ENCODE data around the gene ELAVL4.

The ELAVL4 gene

DNA sequence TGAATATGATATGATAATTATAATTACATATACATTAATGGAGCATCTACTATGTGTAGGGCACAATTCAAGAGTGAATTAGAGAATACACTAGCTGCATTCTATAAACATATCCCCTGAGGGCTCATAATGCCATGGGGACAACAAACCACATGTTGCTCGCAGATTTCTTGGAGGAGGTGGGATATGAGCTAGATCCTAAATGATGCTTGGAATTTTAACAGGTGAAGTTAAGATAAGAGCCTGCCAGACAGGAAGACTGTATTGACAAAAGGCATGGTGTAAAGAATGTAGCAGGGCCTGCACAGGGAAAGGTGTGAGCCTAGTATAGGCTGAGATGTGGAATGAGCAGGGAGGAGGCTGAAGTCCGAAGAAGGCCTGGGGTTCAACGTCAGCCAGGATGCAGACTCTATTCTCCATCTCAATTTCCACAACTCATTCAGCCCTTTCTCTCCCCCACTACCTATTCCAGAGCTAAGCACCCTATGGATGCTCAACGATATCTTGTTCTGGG lies 120.2 kb downstream of the ELAVL4 start:
- H3K36me3 Mint-ChIP-seq (ENCODE audit: low read depth) = no peaks in the 10 kb centered on the region
- H3K4me1 Mint-ChIP-seq = no peaks in the 10 kb centered on the region
- H3K9me3 Mint-ChIP-seq = peaks cover 75% of the 10 kb centered on the region
- DNase-seq = no peak
- peaks cover 8% of the 10 kb centered on the region for H3K27me3 Mint-ChIP-seq (ENCODE audit: low read depth, poor library complexity)
- no peak for TF ChIP-seq CTCF (IDR thresholded peaks at IDR 0.05)
- H3K27ac Mint-ChIP-seq = no peak overlapping the region
- H3K4me3 Mint-ChIP-seq = no peak overlapping the region

DNA sequence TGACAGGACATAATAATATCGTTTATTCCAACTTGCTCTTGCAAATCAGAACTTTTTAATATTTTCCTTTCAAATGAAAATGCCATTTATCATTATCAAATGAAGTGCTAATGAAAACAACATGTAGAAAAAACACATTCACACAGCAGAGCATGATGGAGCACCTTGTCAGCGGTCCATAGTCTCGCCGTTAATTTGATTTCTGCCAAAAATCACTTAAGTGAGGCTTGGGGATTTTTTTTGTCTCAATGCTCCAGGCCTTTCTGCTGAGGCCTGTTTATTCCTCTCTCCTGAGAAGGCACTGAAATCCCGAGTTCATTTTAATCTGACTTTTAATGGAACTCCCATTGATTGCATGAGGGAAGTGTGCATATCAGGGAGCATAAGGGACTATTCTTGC lies 122.5 kb downstream of the ELAVL4 start:
- DNase-seq = no peak
- Mint-ChIP-seq H3K36me3 (ENCODE audit: low read depth) (no peaks in the 10 kb centered on the region), H3K4me1 (no peaks in the 10 kb centered on the region), H3K4me3 (no peak overlapping the region), H3K27me3 (ENCODE audit: low read depth, poor library complexity) (peaks cover 8% of the 10 kb centered on the region), H3K27ac (no peak overlapping the region), H3K9me3 (peaks cover 76% of the 10 kb centered on the region)
- TF ChIP-seq CTCF (IDR thresholded peaks at IDR 0.05) = no peak

- Mint-ChIP-seq H3K9me3 (peaks cover 78% of the 10 kb centered on the region), H3K27me3 (ENCODE audit: low read depth, poor library complexity) (peaks cover 8% of the 10 kb centered on the region), H3K36me3 (ENCODE audit: low read depth) (no peaks in the 10 kb centered on the region), H3K4me1 (no peaks in the 10 kb centered on the region), H3K4me3 (no peak overlapping the region), H3K27ac (no peak overlapping the region)
- DNase-seq = no peak
- no peak for TF ChIP-seq CTCF (IDR thresholded peaks at IDR 0.05)
These were observed 123.6 kb downstream of the ELAVL4 start for GRCh38 chr1:50232336-50232735.

DNA sequence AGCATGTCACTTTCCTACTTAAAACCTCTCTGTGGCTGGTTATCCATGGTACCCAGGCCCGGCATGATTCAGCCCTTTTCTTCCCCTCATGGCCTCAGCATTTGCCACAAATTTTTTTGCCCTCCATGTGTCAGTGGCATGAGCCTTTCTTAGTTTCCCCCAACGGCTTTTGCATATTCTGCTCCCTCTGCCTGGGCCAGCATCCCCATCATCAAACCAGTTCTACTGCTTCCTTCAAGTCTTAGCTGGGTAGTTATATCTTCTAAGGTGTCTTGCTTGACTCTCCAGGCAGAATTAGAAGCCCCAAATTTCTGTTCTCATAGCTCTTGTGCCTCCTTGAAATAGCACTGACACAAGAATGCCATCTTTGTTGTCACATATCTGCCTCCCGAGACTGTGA lies 127.9 kb downstream of the ELAVL4 start:
- H3K36me3 Mint-ChIP-seq (ENCODE audit: low read depth) = no peaks in the 10 kb centered on the region
- H3K4me3 Mint-ChIP-seq = no peak overlapping the region
- TF ChIP-seq CTCF (IDR thresholded peaks at IDR 0.05) = no peak
- H3K4me1 Mint-ChIP-seq = no peaks in the 10 kb centered on the region
- no peak for DNase-seq
- H3K9me3 Mint-ChIP-seq = peaks cover 80% of the 10 kb centered on the region
- peaks cover 8% of the 10 kb centered on the region for H3K27me3 Mint-ChIP-seq (ENCODE audit: low read depth, poor library complexity)
- no peak overlapping the region for H3K27ac Mint-ChIP-seq

DNA sequence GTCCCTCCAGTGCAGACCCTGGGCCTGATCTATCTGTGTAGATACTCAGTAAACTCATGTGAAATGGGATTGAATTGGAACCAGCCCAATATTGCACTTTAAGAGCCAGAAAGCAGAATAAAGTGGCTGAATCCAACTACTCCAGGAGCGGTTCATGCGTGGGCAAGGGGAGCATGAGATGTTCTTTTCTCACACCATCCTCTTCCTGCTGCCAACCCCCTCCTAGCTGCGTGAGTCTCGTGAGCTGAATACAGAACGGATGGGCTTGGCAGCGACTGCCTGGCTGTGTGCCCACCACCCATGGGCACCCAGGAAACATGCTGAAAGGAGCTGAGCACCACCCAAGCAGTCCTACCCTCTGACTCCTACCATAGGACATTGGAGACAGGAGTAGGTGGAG lies 128.3 kb downstream of the ELAVL4 start:
- Mint-ChIP-seq H3K27ac (no peak overlapping the region), H3K36me3 (ENCODE audit: low read depth) (no peaks in the 10 kb centered on the region), H3K9me3 (peaks cover 82% of the 10 kb centered on the region), H3K4me3 (no peak overlapping the region), H3K27me3 (ENCODE audit: low read depth, poor library complexity) (peaks cover 8% of the 10 kb centered on the region), H3K4me1 (no peaks in the 10 kb centered on the region)
- TF ChIP-seq CTCF (IDR thresholded peaks at IDR 0.05) = no peak
- no peak for DNase-seq

DNA sequence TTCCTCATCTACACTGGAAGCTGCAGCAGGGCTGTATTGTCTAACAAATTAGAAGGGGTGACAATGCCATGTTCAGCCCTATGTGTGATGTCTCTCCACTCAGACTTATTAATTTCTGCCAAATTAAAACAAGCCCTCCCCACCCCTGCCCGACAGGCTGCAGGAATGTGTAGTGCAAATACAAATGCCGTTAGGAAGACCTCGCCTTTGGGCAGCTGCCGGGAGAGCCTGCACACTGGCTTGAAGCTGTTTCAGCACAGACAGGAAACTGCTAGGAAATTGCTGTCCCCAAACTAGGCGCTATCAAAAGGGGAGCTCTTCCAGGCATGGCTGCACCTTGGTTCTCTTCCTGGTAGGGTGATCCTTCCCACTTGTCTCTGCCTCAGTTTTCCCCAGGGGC lies 135.2 kb downstream of the ELAVL4 start:
- H3K4me3 Mint-ChIP-seq = no peak overlapping the region
- H3K27ac Mint-ChIP-seq = no peak overlapping the region
- no peaks in the 10 kb centered on the region for H3K36me3 Mint-ChIP-seq (ENCODE audit: low read depth)
- DNase-seq = no peak
- H3K27me3 Mint-ChIP-seq (ENCODE audit: low read depth, poor library complexity) = peaks cover 2% of the 10 kb centered on the region
- H3K9me3 Mint-ChIP-seq = peaks cover 80% of the 10 kb centered on the region
- no peaks in the 10 kb centered on the region for H3K4me1 Mint-ChIP-seq
- TF ChIP-seq CTCF (IDR thresholded peaks at IDR 0.05) = no peak
